Subcutaneous adipose tissue (tissue), 4 donors: ENCODE data around the gene CSNK1D. TPM values are rescaled to one million over a fixed set of nuclear protein-coding genes. Genes with fewer than 3 reads are reported as not detected.

Source experiments
- total RNA-seq, 4 donors: library from RNA; depleted of rRNA; stranded (reverse); fragments of >200 nt; gene quantifications; one replicate each; pipeline ENCODE4 v1.1.0, GENCODE V29; 2016
- TF ChIP-seq, protein P1 (sequence below): fragments of 450-650 bp; IDR thresholded peaks from one replicate; pipeline ENCODE4 v1.5.1; 2016; ENCODE audit warnings: low read depth, mild to moderate bottlenecking, control low read depth, antibody characterized with exemption, moderate library complexity

Gene CSNK1D
- total RNA-seq, 4 donors from 2014 or later, result 55.1 to 139 (median 64.5) TPM

DNA sequence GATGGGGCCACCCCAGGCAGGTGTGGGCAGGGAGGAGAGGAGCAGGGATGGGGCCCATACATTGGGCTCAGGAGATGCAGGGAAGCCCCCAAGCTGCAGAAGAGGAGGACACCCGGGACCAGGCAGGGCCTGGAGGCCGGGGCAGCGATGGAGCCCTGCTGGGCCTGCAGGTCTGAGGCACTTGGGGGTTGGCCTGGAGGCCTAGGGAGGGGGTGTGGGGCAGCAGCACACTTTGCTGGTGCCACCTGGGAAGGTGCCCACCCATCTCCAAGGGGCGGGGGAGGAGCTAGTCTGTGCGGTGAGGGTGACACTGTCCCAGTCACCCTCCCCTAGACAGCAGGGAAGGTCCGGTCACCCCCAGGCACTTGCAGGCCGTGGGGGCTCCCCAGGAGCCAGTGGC, 54.4 kb downstream of the CSNK1D start:
- TF ChIP-seq, protein P1, sequence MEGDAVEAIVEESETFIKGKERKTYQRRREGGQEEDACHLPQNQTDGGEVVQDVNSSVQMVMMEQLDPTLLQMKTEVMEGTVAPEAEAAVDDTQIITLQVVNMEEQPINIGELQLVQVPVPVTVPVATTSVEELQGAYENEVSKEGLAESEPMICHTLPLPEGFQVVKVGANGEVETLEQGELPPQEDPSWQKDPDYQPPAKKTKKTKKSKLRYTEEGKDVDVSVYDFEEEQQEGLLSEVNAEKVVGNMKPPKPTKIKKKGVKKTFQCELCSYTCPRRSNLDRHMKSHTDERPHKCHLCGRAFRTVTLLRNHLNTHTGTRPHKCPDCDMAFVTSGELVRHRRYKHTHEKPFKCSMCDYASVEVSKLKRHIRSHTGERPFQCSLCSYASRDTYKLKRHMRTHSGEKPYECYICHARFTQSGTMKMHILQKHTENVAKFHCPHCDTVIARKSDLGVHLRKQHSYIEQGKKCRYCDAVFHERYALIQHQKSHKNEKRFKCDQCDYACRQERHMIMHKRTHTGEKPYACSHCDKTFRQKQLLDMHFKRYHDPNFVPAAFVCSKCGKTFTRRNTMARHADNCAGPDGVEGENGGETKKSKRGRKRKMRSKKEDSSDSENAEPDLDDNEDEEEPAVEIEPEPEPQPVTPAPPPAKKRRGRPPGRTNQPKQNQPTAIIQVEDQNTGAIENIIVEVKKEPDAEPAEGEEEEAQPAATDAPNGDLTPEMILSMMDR, result no peak

DNA sequence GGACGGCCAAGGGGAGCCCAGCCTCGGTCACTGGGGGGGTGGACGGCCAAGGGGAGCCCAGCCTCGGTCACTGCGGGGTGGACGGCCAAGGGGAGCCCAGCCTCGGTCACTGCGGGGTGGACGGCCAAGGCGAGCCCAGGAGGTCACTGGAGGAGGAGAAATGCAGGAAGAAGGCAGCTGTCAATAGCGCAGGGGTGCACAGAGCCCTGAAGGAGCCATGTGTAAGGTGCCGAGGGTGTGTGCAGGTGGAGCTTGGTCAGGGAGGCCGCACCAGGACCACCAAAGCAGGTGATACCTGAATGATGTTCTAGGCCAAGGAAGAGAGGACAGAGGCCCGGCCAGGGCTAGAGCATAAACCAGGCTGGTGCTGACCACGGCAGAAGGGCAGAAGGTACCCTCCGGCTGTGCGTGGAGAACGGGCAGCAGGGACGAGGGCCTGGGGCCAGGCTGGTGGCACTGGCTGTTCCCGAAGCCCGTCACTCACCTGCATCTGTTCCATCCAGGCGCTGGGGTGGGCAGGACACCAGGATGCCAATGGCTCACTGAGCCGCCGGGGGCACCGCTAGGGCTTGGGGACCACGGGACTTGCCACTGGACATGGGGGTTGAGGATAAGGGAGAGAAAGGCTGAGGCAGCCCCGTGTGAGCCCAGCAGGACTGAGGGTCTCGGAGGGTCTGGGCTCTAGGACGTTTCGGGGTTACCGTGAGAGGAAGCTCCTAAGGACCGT, 55.0 kb downstream of the CSNK1D start:
- TF ChIP-seq, protein P1, result no peak

DNA sequence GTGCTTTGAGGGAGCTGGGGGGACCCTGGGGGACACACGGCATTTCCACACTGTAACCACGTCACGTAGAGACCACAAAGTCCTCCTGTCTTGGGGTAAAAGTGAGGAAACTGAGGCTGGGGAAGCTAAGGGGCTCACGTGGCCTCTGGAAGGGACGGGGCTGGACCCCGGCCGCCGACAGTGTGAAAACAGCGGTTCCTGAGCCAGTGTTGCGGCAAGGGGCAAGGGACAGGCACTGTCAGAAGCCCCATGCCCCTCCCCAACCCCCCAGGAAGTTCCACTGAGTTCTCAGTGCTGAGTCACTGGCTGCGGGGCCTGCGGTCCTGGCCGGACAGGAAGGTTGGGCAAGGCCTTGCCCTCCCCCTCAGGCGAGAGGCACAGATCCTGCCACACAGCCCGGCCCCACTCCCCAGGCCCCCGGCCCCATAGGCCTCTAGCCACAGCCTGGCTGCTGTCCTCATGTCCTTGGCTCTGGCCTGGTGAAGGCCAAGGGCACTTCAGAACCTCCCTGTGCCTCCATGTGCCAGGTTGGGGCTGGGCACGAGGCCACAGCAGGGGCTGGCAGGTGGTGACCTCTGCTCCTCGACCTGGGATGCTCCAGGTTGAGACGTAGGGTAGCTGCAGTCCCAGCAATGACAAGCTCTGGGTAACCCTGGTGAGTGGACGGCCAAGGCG, 55.8 kb downstream of the CSNK1D start:
- TF ChIP-seq, protein P1, result no peak

DNA sequence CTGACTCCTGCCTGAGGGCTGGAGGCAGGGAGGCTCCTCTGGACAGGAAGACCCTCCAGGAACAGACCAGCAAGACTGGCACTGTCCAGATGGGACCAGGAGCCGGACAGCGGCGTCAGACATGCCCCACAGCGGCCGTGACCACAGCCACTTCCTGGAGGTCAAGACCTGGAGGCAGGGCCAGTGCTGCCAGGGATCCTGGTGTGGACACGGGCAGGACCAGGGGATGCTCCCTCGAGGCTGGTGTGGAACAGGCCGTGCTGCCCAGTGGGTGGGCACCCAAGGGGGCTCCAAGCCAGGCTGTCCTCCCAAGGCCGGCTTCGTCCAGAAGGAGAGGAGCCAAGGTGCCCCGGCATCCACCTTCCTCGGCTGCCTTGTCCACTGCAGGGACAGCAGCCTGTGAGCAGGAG, 56.4 kb downstream of the CSNK1D start:
- TF ChIP-seq, protein P1, result no peak

DNA sequence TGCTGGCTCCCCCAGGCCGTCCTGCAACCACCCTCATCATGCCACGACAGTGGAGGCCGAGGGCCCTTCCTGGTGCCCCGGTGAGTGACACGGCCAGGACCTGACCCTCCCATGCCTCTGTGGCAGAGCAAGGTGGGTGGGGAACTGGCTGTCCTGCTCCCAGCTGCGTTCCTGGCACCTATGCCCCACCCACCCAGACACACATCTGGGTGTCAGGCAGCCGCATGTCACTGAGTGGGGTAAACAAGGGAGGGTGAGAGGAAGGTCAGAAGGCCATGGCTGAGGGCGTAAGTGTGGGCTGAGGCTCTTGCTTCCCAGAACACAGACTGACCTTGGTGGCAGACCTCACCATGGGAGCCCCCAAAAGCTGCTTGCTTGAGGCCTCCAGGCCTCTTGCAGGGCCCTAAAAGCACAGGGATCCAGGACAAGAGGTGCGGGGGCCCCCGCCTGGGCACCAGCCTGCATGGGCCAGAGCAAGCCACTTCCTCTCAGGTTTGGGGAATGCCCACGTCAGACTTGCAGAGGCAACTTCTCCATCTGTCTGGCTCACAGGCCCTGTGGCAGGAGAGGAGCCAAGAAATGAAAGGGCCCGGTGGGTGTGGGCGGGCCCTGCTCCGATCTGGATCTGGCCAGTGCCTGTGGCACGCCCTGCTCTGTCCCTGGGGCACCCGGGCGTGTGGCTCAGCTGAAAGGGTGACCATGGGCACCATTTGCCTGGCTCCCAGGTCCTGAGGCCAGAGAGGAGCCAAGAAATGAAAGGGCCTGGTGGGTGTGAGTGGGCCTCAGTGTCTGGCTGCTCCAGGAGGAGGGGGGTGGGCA, 57.0 kb downstream of the CSNK1D start:
- TF ChIP-seq, protein P1, result no peak

DNA sequence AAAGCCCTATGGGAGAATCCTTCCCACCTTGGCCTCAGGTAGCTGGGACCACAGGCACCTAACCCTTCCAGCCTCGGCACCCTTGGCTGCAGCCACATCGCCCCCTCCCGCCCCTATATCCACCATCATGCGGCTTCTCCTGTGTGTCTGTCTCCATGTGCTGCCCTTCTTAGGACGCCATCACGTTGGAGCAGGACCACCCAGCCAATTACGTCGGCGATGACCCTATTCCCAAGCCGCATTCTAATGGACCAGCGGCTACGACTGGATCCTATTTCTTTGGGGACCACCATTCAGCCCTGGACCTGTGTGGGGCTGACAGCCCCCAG, 57.6 kb downstream of the CSNK1D start:
- TF ChIP-seq, protein P1, result no peak
